HT1080 (cell line): Measurements from ENCODE around the gene HSFX3. TPM values are rescaled to one million over a fixed set of nuclear protein-coding genes. Genes with fewer than 3 reads are reported as not detected.
"Not testable (repeated sequence)": the region's sequence is repeated elsewhere in the genome, so short reads cannot be mapped to it uniquely, and the experiment has no call there.

Source experiments
- DNase-seq: peaks from one replicate; pipeline ENCODE4 v3.0.0-alpha.2; 2015; ENCODE audit warnings: low read depth
- polyA plus RNA-seq, 2 experiments: library from polyadenylated mRNA; depleted of rRNA; stranded (reverse); fragments of >200 nt; gene quantifications; 2 replicates each; pipeline ENCODE4 v1.2.3, GENCODE V29; 2015
- total RNA-seq: library from RNA; depleted of rRNA; stranded (reverse); fragments of >200 nt; shearing (Covaris generic); gene quantifications from 2 replicates; pipeline ENCODE4 v1.2.3, GENCODE V29; 2014; rRNA removed

HSFX3 gene, protein sequence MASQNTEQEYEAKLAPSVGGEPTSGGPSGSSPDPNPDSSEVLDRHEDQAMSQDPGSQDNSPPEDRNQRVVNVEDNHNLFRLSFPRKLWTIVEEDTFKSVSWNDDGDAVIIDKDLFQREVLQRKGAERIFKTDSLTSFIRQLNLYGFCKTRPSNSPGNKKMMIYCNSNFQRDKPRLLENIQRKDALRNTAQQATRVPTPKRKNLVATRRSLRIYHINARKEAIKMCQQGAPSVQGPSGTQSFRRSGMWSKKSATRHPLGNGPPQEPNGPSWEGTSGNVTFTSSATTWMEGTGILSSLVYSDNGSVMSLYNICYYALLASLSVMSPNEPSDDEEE
- total RNA-seq, result not detected in 2 replicates
- not detected in 2 replicates for polyA plus RNA-seq (2015; cell fraction: cytosol; rRNA removed)
- polyA plus RNA-seq (2015; cell fraction: nucleus; rRNA removed), result not detected in 2 replicates

DNA sequence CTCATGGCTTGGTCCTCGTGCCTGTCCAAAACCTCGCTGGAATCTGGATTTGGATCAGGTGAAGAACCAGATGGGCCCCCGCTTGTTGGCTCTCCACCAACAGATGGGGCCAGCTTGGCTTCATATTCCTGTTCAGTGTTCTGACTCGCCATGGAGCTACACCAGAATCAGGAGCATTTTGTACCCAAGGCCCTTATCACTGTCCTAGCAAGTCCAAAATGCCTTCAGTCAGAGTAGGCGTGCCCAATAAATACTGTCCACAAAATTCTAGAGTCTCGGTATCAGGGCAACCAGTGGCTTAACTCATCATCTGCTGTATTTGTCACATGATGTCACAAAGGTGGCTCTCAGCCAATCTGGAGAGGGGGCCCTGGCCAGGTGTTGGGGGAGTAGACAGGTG lies at the start of gene HSFX3:
TSS of gene HSFX3 (minus strand) at position 224 of the 400 bp plus-strand sequence. CDS start at position 152, 72 bp downstream.
- DNase-seq, result not testable (repeated sequence)

DNA sequence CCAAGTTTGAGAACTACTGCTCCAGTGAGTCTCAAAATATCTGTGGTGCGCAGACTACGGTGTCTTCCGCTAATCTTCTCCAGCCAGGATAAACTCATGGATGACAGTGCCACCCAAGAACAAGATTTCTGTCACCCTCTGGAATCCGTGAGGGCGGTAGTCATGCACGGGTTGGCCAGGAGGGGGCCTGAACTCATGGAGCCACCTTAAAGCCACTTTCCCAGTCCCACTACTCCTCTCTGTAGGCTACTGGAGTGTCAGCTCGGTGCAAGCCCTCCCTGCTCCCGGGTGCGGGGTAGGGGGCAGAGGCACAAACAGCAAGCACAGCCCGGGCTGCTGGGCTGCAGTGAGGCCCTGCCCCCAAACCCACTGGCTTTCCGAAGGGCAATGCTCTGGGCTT lies 48.9 kb upstream of the HSFX3 start:
- DNase-seq, result not testable (repeated sequence)

DNA sequence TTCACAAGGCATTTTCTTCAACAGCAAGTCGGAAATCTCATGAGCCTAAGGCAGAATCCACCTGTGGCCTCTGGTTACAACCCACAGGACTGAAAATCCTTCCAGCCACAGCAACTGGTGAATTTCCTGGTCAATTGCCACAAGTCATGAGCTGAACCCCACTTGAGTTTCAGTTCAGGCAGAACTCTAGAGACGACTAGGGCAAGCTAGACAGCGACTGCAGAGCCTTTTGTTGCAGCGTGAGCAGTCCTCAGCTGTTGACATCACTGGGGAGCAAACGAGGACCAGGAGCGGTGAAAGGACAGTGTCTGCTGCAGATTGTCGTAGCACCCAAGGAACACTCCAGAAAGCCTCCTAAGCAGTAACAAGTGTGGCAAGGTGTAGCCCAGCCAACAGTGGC lies 46.2 kb upstream of the HSFX3 start:
- DNase-seq, result not testable (repeated sequence)

DNA sequence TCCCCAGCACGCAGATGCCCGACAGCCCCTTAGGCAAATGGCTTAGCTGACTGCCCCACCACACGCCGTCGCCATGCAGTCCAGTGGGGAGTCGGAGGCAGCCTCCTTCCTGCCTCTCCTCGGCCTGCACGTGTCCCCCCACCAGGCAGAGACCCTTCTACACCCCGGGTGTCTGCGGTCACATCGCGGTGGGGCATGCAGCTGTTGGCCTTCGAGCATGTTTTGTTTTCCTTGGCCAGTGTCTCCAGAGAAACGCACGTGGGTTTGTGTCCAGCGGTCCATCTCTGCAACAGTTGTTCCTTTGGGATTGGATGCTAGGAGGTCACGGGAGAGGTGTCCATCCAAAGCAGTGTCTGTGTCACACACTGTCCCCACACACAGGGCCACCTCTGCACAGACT lies 45.5 kb upstream of the HSFX3 start, which contains the start of gene HSFX2:
TSS of gene HSFX2 (minus strand) at position 101 of the 400 bp plus-strand sequence. CDS start 614 bp downstream, outside the sequence.
- DNase-seq, result not testable (repeated sequence)

DNA sequence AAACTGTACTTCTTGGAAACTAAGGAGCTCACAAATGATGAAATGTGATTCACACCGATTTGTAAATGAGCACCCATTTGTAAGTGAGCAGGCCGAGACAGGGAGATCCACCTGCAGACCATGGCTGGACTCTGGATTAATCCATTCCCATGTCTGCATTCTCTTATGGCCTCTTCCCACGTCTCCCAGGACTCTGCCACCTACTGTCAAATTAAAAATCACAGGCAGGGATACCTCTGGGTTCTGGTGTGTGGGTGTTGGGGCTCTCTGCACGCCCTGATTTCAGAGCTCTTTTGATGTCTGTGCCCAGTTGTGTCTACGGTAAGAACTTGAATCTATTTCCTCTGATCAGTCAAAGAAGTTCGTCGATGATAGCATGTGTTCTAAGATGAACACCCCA lies 41.3 kb upstream of the HSFX3 start:
- DNase-seq, result not testable (repeated sequence)

DNA sequence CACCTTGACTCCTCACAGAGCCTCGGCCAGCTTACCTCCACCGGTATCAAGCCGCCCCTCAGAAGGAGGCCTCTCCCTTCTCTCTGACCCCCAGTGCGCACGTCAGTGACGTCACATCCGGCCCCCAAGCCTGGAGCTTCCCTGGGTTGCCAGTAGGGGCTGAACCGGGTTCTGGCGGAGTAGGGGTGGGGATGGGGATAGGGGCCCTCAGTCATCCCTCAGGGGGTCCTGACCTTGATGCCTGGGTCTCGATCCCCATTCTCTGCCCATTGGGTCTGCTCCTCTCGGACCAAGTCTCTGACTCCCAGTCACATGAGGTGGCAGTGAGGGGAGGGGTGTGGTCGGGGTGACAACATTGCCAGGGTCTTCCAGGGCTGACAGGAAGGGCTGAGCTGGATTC lies 37.6 kb upstream of the HSFX3 start, which contains the start of gene MAGEA9B:
TSS of gene MAGEA9B (minus strand) at position 101 of the 400 bp plus-strand sequence. CDS start 4,280 bp downstream, outside the sequence.
- DNase-seq, result not testable (repeated sequence)

DNA sequence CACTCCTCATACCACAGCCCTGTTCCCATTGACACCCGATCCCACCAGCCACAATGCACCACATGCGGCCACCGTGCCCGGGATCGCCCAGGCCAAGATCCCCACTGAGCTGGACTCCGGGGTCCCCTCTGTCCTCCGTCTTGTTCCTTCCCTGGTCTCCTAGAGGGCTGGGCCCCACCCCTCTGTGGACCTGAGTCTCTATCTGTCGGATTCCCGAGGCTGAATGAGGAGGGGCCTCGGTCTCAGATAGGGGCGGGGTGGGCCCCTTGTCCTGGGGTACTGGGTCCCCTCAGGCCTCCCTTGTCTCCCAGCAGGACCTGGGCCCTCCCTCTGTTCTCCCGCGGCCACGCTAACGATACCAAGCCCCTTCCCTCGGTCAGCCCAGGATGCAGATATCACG lies 35.9 kb upstream of the HSFX3 start:
- DNase-seq, result not testable (repeated sequence)

DNA sequence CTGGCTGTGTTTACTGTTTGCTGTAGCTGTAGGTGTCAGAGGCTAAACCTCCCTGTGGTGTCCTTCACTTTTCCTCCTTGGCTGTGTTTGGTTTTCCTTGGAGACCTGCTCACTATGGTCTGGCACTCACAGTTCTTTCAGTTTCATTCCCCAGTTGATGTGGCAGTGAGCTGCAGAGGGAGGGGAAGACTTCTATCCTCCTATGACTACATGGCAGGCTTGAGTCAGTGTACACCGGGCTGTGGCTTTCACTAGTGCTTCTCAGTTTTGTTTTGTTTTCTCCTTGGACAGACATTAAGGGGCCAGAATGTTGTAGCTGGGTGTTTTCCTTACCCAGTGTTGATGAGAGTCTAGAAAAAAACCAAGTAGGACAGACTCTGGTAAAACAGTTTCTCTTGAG lies 23.7 kb upstream of the HSFX3 start:
- not testable (repeated sequence) for DNase-seq

DNA sequence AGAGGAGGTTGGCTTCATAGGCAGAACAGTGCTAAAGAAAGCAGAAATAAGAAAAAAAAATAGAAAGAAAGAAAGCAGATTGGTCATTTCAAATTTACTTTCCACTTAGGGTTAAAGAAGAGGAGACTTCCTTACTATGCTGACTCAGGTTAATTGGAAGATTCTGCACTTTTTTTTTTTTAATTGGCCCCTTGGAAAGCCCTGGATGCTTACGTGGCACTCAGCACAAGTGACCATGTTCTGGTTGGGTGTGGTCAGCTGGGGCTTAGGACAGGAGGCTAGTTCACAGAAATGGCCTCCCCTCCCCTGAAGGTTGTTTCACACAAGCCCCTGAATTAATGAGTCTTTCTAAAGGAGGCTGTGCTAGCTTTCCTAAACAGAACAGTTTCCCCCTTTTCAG lies 23.0 kb upstream of the HSFX3 start:
- no peak for DNase-seq

DNA sequence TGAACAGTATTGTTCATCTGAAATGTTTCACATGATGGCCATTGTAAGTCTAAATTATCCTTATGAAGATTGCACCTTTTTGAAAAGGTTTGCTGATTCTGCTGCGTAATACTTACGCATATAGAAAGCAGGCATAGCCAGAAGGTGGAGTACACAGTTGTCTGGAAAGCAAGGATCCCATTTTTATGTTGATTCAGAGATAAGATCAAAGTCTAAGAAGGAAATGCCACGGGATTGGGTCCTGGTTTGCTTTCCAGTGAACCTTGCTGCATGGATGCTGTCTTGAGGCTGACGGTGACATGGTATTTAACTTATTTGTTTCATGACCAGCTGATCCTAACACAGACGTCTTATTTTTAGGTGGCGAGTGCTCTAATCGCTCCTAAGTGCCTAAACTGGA lies 22.0 kb upstream of the HSFX3 start:
- no peak for DNase-seq

DNA sequence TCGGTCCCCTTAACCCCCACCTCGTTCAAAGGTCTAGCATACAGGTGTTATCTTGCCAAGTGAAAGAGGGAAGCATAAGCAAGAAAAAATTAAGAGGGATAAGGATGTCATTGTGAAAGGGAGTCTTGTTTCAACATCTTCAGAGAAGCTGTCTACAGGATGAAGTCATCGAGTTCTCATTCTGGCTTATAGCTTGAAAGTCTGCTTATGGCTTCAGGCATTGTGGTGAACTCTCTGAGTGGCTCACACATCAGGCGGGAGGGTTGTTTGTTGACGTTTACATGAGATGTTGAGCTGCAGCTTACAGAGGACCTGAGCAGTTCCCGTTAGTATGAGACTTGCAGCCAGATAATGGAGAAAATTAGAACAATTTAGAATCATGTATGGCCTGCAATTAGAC lies 20.9 kb upstream of the HSFX3 start:
- peak; percentile 37 for DNase-seq

DNA sequence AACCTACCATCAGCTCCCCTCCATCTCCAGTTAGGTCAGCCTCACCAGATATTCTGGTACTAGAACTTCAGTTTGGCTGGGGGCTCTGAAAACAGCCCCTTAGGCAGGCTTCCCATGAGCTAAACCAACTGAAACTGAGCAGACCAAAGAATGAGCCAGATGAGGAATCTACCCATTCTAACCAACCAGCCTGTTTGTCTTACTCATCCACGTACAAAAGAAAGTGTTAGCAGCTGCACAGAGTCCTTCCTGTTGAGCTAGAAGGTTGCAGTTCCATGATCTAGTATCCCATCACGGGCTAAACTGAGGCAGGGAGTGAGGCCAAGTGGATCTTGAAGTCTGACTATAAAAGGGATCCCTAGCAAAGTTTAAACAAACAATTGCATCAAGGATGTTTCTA lies 20.0 kb upstream of the HSFX3 start:
- DNase-seq, result no peak

DNA sequence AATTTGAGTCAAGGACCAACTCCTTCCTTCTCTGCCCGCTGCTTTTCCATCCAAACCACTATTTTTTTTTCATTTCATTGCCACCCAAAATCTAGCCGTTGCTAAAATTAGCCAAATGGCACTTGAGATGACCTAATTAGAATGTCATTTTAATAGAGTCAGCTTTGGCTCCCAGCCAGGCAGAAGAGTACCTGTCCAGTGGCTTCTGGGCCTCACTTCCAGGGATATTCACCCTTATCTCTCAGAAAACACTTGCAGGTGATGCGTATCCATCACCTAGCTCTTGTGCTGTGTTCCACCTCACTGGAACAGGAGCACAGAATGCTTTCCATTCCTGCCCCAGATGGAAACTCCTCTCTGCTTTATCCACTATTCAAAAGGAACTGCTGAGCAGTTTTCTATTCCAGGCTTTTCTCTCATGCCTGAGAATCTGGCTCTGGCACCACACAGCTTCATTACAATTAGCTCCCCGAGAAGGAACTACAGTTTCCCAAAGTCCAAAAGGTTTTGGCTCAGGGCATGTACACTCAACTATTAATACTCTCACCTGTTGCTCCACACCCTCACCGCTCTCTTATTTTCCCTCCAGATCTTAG lies 19.1 kb upstream of the HSFX3 start:
- DNase-seq, result no peak

DNA sequence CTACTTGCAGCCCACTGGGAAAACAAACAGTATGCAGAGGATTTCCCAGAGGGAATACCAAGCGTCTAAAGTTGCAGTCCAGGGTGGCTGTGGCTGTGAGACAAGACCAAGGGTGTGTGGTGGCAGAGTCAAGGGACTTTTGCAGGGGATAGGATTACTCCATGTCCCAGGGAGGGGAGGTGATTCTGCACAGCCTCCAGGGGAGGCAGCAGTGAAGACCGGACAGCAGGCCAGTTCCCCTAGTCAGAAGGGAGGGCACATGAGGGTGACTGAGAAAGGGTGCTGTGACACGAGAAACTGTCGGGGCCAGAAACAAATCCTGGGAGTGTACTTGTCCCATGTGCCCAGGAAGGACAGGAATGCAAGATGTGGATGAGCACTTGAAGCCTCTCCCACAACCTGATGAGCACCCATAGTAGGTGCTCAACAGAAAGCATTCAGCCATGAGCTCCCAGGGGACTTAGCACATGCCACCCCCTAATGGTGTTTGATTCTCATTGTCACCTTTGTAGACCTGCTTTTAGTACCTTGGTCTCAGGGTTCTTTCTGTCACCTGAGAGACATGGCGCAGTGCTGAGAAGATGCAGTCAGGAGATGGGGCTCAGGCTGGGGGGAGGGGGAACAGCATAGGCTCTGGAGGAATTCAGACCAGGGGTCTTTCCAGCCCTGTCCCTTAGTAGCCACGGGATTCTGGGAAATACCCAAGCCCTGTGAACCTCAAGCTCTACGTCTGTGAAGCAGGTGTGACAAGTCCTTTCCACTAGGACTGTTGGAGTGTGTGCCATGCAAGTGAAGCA lies 18.1 kb upstream of the HSFX3 start:
- DNase-seq, result no peak

DNA sequence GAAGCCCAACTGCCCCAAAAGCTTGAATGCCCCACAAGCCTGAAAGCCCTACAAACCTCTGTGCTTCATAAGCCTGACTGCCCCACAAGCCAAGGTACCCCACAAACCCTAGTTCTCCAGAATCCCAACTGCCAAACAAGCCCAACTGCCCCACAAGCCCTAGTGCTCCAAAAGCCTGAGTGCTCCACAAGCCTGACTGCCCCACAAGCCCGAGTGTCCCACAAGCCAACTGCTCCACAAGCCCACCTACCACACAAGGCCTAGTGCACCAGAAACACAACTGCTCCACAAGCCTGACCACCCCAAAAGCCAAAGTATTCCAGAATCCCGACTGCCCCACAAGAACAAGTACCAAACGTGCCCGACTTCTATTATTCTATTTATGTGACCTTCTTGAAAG lies 13.6 kb upstream of the HSFX3 start:
- no peak for DNase-seq

DNA sequence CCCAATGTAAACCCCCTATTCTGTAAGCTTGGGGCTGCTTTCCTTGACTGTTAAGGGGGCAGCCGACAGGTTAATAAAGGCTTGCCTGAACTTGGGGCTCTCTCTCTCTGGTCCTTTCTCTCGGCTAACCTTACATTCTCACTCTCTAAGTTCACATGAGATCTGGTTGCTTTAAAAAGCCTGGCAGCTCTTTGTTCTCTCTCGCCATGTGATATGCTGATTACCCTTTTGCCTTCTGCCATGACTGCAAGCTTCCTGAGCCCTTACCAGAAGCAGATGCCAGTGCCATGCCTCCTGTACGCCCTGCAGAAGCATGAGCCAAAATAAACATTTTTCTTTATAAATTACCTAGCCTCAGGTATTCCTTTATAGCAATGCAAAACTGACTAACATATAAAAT lies 5.5 kb upstream of the HSFX3 start:
- not testable (repeated sequence) for DNase-seq

DNA sequence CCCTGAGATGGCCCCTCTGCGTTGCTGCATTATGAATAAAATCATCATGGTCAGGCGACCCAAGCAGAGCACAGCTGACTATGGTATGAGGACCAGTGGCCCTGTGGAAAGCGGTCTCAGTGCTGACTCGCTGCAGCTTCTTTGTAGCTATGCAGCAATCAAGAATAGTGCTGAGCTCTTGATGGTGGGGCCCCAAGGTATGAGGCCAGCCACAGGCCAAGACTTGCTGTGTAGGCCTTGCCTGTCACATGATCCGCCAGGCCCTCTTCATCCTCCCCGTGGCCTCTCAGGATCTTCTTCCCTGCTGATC lies 2.2 kb upstream of the HSFX3 start:
- DNase-seq, result not testable (repeated sequence)

DNA sequence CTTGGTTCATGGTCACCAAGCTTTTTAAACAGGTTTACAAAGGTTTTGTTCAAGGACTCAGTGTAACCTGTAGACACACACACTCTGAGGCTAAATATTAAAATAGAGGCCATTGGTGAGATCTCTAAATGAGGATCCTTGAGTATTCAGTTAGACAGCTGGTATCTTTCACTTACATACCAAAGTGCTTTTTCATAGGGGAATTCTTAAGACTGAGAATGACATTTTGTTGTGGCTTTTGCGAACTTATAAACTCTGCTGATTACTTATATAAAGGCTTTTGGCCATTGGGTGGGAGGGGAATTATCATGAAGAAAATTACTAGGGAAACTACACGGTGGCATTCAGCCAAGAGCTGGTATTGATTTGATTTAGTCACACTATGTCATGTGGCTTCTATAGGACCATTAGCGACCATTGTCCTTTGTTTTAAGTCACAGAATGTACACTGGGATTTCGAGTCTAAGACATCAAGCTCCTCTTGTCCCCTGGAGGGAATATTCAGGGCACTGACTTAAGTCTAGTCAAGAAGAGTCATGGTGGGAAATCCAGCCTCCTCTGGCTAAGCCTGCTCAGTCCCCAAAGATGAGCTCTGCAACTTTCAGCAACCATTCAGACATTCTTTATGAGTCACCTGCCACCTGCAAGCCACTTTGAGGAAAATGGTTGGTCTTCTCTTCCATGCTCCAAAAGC lies 1.7 kb upstream of the HSFX3 start:
- DNase-seq, result not testable (repeated sequence)

DNA sequence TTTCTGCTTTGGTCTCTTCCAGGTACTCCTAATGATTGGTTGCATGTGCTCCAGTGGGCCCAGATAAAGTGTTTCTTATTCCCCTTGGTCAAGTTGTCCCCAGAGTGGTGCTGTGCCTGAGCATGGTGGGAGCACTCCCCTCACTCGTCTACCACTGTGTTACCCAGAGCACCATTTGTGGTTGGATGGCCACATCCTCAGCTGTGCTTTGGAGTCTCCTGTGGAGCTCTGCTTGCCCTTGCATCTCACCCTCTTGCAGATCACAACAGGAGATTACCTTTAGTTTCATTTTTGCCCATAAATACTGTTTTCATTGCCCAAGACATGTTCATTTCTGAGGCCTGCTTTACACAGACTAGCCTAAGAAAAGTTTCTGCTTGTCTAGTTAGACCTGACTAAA lies 730 bp upstream of the HSFX3 start:
- not testable (repeated sequence) for DNase-seq

DNA sequence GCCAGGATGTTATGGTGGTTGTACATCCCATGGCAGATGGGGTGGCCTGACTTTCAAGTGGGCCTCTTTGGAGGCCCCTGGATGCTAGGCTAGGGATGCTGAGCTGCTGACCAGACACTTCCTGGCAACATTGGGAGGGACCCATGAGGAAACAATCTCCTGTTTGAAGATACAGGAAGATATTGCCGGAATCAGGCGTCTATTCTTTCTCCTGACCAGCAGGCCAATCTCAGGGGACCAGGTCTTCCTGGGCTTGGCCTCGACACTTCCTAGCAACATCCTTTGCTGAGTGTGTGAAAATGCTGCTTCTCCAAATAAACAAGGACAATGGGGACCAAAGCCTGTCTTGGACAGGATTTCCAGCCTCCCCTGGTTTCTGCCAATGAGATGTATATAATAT lies 1.9 kb downstream of the HSFX3 start:
- not testable (repeated sequence) for DNase-seq

DNA sequence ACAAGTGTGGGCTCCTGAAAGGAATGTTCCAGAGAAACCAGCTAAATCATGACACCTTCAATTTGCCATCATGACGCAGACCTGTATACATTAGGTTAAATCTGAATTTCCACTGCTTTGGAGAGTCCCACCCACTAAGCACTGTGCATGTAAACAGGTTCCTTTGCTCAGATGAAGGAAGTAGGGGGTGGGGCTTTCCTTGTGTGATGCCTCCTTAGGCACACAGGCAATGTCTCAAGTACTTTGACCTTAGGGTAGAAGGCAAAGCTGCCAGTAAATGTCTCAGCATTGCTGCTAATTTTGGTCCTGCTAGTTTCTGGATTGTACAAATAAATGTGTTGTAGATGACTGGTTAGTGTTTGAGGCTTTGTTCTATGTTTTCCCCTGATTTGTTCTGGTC lies 2.8 kb downstream of the HSFX3 start:
- not testable (repeated sequence) for DNase-seq
